Sigmoid colon (tissue), 4 donors: ENCODE data around the gene F2RL2.

Source experiments
- CTCF ChIP-seq, 4 experiments: fragments of 450-650 bp in 3 of 4; fragments of 200-600 bp in 1 of 4; IDR thresholded peaks; one replicate each; pipeline ENCODE4 v1.5.1; 2016 to 2019; ENCODE audit warnings: antibody characterized with exemption in 4 of 4, mild to moderate bottlenecking in 3 of 4, moderate library complexity in 2 of 4
- EP300 ChIP-seq, 4 donors: sonication (generic); formaldehyde crosslinking; IDR thresholded peaks; one replicate each; pipeline ENCODE4 v1.6.1; 2017; ENCODE audit warnings: antibody characterized with exemption in 4 of 4
- POLR2A ChIP-seq, 2 donors: fragments of 450-650 bp; IDR thresholded peaks; one replicate each; pipeline ENCODE4 v1.6.1; 2016; ENCODE audit warnings: antibody characterized with exemption in 2 of 2, mild to moderate bottlenecking in 2 of 2, moderate library complexity in 2 of 2
- POLR2AphosphoS5 ChIP-seq, 4 donors: sonication (generic); formaldehyde crosslinking; IDR thresholded peaks; one replicate each; pipeline ENCODE4 v1.6.1; 2017; ENCODE audit warnings: antibody characterized with exemption in 4 of 4

GRCh38 chr5:76606701-76607100 lies 16.5 kb downstream of the F2RL2 start:
- TF ChIP-seq CTCF (IDR thresholded peaks at IDR 0.05) (no peak), POLR2A (IDR thresholded peaks at IDR 0.05) (no peak), POLR2AphosphoS5 (IDR thresholded peaks at IDR 0.05) (no peak), EP300 (IDR thresholded peaks at IDR 0.05) (no peak)
